GM21737 (cell line): Measurements from ENCODE around the gene PRKCA.

ENCODE experiments used
- ATAC-seq: cut with Tn5 transposase; IDR thresholded peaks from one replicate; pipeline ENCODE4 v1.9.1; 2021; ENCODE audit warnings: mild to moderate bottlenecking, moderate library complexity; ENCODE audit not compliant: unreplicated experiment

PRKCA gene

GRCh38 chr17:66809408-66809807 is 507.0 kb downstream of the PRKCA start:
- ATAC-seq: no peak

GRCh38 chr17:66810951-66811682 is 508.7 kb downstream of the PRKCA start:
- no peak for ATAC-seq

- no peak for ATAC-seq
Measured at GRCh38 chr17:66811683-66812054, 509.3 kb downstream of the PRKCA start.

DNA sequence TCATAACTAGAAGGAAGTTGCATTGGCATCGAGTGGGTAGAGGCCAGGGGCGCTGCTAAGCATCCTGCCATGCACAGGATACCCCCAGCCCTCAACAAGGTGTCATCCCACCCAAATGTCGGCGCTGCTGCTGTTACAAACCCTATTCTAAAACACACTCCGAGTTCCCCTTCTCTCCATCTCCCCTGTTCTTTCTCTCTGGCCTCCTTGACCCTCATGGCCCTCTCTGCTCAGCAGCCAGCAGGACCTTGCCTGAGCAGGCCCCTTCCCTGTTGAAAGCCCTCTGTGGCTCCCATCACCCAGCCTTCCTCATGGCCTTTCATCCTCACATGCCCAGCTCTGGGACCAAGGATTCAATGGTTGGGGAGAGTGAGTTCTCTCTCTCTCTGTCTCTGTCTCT is 510.2 kb downstream of the PRKCA start:
- ATAC-seq: no peak

- no peak for ATAC-seq
Measured at GRCh38 chr17:66813296-66813695, 510.9 kb downstream of the PRKCA start.

GRCh38 chr17:66814026-66814425 is 511.6 kb downstream of the PRKCA start:
- no peak for ATAC-seq

DNA sequence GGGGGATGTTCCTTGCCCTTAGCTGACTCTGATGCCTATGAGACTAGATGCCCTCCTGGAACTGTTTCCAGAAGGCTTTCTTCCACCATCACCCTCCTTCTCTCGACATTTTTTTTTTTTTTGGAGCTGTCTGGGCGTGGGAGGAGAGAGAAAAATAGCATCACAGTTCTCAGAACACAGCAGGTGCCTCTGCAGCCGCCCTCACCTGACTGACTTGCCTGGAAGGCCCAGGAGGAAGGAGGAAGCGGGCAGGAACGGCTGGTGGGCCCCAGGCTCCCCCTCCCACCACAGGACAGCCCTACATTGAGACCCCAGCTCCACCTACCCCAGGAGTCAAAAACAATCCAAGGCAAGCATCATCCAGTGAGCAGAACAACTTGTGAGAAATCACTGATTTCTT is 512.2 kb downstream of the PRKCA start:
- ATAC-seq: no peak

GRCh38 chr17:66817750-66818149 is 515.3 kb downstream of the PRKCA start:
- no peak for ATAC-seq

DNA sequence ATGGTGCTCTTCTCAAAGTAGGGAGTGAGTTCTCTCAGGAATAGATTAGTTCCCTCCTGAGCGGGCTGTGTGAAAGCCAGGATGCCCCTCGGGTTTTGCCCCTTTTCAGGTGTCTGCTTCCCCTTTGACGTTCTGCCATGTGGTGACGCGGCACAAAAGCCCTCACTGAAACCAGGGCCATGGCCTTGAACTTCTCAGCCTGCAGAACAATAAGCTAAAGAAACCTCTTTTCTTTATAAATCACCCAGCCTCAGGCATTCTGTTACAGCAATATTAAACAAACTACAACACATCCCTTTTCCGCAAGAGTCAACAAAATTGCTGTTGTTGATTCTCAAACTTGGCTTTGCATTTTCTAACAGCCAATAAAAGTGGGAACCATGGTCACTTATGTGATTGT is 517.1 kb downstream of the PRKCA start:
- ATAC-seq: no peak

DNA sequence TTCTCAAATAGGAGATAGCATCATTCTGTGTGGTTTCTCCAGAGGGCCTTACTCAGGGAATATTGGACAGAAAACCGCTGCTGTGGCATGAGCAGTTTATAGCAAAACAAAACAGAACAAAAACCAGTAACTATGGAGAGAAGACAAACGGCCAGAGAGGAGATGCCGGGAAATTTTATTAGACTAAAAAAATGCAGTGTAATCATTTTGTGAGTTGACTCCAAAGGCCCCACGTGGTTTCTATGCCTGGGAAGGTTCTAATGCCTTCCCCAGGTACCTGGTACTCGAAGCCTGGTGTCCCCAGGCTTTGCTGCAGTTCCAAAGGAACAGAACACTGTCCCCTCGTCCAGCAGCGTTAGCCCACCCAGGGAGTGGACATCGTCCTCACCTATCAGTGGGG is 519.6 kb downstream of the PRKCA start:
- no peak for ATAC-seq

- ATAC-seq: no peak
Measured at GRCh38 chr17:66826856-66827255, 524.4 kb downstream of the PRKCA start.

GRCh38 chr17:66829386-66829864 is 527.0 kb downstream of the PRKCA start:
- no peak for ATAC-seq

GRCh38 chr17:66829883-66830282 is 527.5 kb downstream of the PRKCA start:
- no peak for ATAC-seq

GRCh38 chr17:66830451-66830850 is 528.0 kb downstream of the PRKCA start:
- no peak for ATAC-seq

- ATAC-seq: no peak
Measured at GRCh38 chr17:66831383-66832210, 529.2 kb downstream of the PRKCA start.

DNA sequence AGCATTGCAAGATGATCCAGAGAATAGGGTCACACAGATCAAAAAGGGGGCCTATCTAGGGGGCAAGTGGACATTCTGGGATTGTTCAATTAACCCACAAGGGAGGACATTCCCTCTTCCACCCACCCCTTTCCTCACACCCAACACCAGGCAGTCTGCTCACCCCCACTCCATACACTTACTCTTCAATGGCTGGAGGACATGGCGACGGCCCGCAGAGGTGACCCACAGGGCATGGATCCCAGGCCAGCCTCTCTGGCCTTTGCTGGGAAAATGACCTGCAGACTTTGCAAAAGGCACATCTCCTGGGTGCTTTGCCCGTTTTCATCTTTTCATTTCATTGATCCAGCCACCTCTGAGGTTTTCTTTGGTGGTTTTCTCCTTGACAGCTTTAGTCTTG is 530.8 kb downstream of the PRKCA start:
- ATAC-seq: no peak

GRCh38 chr17:66834426-66834918 is 532.1 kb downstream of the PRKCA start:
- ATAC-seq: no peak

- no peak for ATAC-seq
Measured at GRCh38 chr17:66834919-66835454, 532.6 kb downstream of the PRKCA start, which contains the start of gene CACNG5. Gene CACNG5, plus strand, starts transcription at chr17:66835117. Its CDS starts 42,216 bp downstream, at chr17:66877333.

DNA sequence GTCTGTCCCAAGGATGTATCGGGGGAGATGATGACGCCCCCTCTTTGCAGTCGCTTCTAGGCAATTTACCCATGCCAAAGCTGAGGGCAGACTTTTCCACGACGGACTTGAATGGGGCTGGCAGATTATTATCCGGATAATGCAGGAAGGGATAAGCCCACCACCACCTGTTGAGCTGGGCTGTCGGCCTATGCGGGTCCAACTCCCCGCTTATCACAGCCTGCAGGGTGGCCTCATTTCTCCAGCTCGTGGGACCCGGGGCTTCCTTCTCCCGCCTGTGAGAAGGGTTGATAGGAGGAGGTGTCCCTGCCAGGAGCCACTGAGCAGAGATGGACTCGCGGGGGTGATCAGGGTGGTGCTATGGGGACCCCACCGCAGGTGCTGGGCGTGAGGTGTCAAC is 533.1 kb downstream of the PRKCA start:
- no peak for ATAC-seq

DNA sequence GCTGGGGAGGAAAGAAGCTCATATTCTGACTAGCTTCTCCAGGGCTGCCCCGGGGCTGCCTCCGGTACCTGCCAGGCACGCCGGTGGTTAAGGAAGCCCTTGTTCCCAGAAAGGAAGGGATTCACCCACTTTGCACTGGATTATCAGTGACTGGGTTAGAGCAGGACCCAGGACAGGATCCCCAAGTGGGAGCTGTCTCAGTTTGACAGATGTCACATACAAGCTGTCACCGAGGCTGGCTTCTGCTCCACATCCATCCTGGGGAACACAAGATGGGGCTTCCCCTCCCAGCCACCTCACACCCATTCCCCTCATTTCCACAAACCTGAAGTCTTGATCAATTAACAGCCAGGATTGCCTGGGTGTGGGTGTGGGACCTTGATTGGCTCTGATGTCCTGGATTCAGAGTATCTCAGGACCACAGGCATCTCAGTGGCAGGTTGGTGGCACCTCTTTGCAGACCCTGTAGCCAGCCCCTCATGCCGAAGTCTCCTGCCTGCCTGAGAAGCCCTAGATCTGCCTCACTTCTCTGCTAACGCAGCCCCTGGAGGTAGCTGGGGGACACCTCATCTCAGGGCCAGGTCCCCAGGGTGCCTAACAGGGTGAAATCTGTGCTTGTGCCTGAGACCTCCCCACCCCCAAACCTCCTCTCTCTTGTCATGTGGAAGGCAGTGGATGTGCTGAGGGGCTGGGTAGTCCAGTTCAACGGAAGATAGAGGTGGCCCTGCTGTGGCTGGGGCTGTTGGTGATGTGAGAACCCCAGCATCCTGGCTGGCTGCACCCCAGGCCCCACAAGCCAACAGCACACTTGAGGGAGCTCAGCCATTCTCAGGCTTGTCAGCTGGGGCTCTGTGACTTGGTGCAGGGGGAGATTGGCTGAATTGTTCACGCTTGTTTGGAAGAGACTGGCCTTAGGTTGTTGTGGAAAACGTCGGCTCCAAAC is 533.9 kb downstream of the PRKCA start:
- ATAC-seq: no peak

- ATAC-seq: no peak
Measured at GRCh38 chr17:66837226-66837625, 534.8 kb downstream of the PRKCA start.
